HCT116 (cell line): ENCODE data around the gene CCL27.

Experiments
- CBX3 ChIP-seq: IDR thresholded peaks from 2 replicates; pipeline ENCODE4 v1.6.1; 2012; ENCODE audit warnings: low read depth
- EZH2 ChIP-seq: fragments of 200-600 bp; sonication (generic); IDR thresholded peaks from 2 replicates; pipeline ENCODE4 v1.6.1; 2017; ENCODE audit warnings: antibody characterized with exemption, mixed run types
- POLR2A ChIP-seq: IDR thresholded peaks from 2 replicates; pipeline ENCODE4 v1.7.0; 2011; ENCODE audit warnings: borderline replicate concordance; ENCODE audit not compliant: insufficient read depth, insufficient read length; ENCODE audit errors: extremely low read depth
- POLR2AphosphoS5 ChIP-seq: IDR thresholded peaks from 2 replicates; pipeline ENCODE4 v1.6.1; 2011; ENCODE audit warnings: mild to moderate bottlenecking, low read depth, low read length, moderate library complexity
- RAD21 ChIP-seq: IDR thresholded peaks from 2 replicates; pipeline ENCODE4 v1.6.1; 2012; ENCODE audit warnings: low read depth, mild to moderate bottlenecking
- YY1 ChIP-seq: IDR thresholded peaks from 2 replicates; pipeline ENCODE4 v1.6.1; 2011; ENCODE audit warnings: low read length, low read depth, moderate library complexity, mild to moderate bottlenecking; ENCODE audit not compliant: insufficient replicate concordance; ENCODE audit errors: extremely low read depth
- TF ChIP-seq, protein P1 (sequence below), 3 experiments: fragments of 200-600 bp in 1 of 3; sonication (generic) in 1 of 3; IDR thresholded peaks in 2 of 3; conservative IDR thresholded peaks in 1 of 3; 2 replicates each; pipeline ENCODE4 v1.5.1; 2012 to 2017; ENCODE audit warnings: low read depth in 2 of 3, low read length in 2 of 3, antibody characterized with exemption in 1 of 3, borderline replicate concordance in 1 of 3, control low read depth in 1 of 3, mild to moderate bottlenecking in 1 of 3, mixed read lengths in 1 of 3, mixed run types in 1 of 3, moderate library complexity in 1 of 3; ENCODE audit not compliant: insufficient read depth in 1 of 3

DNA sequence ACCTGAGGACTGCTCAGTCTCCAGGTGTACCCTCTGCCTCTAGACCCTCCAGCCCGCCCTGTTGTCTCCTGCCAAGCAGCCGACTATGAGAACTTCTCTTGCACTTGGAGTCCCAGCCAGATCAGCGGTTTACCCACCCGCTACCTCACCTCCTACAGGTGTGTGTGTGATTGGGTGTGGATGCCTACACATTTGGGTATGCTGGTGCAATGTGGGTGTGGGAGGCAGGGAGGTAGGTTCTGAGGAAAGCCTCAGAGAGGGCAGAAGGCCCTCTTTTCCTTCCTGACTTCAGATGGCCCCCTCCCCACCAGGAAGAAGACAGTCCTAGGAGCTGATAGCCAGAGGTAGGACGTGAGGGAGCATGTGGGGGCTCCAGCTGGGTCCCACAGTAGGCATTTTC lies 5.5 kb downstream of the CCL27 start:
- TF ChIP-seq, protein P1, sequence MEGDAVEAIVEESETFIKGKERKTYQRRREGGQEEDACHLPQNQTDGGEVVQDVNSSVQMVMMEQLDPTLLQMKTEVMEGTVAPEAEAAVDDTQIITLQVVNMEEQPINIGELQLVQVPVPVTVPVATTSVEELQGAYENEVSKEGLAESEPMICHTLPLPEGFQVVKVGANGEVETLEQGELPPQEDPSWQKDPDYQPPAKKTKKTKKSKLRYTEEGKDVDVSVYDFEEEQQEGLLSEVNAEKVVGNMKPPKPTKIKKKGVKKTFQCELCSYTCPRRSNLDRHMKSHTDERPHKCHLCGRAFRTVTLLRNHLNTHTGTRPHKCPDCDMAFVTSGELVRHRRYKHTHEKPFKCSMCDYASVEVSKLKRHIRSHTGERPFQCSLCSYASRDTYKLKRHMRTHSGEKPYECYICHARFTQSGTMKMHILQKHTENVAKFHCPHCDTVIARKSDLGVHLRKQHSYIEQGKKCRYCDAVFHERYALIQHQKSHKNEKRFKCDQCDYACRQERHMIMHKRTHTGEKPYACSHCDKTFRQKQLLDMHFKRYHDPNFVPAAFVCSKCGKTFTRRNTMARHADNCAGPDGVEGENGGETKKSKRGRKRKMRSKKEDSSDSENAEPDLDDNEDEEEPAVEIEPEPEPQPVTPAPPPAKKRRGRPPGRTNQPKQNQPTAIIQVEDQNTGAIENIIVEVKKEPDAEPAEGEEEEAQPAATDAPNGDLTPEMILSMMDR (IDR thresholded peaks at IDR 0.05 in 2 of 3, conservative IDR thresholded peaks at IDR 0.05 in 1 of 3; ENCODE audit: borderline replicate concordance in 1 of 3, insufficient read depth in 1 of 3, low read depth in 2 of 3, low read length in 2 of 3) = no peak
- no peak for TF ChIP-seq POLR2A
- TF ChIP-seq RAD21 = no peak
- no peak for TF ChIP-seq EZH2
- no peak for TF ChIP-seq YY1
- no peak for TF ChIP-seq POLR2AphosphoS5
- TF ChIP-seq CBX3 = no peak
